SU-DHL-6 (cell line): ENCODE measurements around the gene NRP1.

Experiments used
- EZH2phosphoT487 ChIP-seq: fragments of 200-600 bp; sonication (generic), shearing (Covaris generic); conservative IDR thresholded peaks from 2 replicates; pipeline ENCODE4 v1.6.1; 2018; ENCODE audit warnings: mild to moderate bottlenecking, antibody characterized with exemption, low read length, moderate library complexity, mixed read lengths
- TF ChIP-seq, protein P1 (sequence below): fragments of 200-600 bp; sonication (generic); IDR thresholded peaks from one replicate; pipeline ENCODE4 v1.5.1; 2017; ENCODE audit warnings: antibody characterized with exemption, mild to moderate bottlenecking, low read length, moderate library complexity; ENCODE audit not compliant: insufficient read depth, poor library complexity, severe bottlenecking

DNA sequence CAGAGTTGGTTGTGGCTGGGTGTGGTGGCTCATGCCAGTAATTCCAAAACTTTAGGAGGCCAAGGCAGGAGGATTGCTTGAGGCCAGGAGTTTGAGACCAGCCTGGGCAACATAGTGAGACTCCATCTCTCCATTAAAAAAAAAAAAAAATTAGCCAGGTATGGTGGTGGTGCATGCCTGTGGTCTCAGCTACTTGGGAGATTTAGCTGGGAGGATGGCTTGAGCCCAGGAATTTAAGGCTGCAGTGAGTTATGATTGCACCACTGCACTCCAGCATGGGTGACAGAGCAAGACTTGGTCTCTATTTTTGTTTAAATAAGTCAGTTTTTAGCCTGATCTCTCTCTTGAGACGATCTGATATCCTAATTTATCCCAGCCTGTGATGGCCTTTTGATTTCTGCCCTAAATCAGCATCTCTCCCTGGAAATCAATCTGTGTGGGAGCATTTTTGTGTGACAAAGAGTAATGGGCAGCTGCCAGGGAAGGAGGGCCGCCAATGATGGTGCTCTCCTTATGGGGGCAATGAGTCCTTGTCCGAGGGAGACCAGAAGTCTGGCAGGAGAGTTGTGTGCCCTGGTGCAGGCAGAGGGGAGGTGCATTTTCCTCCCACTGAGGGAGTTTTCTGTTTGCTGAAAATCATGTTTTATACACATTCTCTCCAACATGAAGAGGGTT is 111.0 kb downstream of the NRP1 start:
- TF ChIP-seq, protein P1, sequence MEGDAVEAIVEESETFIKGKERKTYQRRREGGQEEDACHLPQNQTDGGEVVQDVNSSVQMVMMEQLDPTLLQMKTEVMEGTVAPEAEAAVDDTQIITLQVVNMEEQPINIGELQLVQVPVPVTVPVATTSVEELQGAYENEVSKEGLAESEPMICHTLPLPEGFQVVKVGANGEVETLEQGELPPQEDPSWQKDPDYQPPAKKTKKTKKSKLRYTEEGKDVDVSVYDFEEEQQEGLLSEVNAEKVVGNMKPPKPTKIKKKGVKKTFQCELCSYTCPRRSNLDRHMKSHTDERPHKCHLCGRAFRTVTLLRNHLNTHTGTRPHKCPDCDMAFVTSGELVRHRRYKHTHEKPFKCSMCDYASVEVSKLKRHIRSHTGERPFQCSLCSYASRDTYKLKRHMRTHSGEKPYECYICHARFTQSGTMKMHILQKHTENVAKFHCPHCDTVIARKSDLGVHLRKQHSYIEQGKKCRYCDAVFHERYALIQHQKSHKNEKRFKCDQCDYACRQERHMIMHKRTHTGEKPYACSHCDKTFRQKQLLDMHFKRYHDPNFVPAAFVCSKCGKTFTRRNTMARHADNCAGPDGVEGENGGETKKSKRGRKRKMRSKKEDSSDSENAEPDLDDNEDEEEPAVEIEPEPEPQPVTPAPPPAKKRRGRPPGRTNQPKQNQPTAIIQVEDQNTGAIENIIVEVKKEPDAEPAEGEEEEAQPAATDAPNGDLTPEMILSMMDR, result no peak
- no peak for TF ChIP-seq EZH2phosphoT487
